ENCODE measurements around the gene B4GALNT3.

B4GALNT3 gene

GRCh38 chr12:602700-603068, 142.9 kb downstream of the B4GALNT3 start:
- DNase-seq = no peak

GRCh38 chr12:604956-605355, 145.2 kb downstream of the B4GALNT3 start:
- DNase-seq = no peak

DNA sequence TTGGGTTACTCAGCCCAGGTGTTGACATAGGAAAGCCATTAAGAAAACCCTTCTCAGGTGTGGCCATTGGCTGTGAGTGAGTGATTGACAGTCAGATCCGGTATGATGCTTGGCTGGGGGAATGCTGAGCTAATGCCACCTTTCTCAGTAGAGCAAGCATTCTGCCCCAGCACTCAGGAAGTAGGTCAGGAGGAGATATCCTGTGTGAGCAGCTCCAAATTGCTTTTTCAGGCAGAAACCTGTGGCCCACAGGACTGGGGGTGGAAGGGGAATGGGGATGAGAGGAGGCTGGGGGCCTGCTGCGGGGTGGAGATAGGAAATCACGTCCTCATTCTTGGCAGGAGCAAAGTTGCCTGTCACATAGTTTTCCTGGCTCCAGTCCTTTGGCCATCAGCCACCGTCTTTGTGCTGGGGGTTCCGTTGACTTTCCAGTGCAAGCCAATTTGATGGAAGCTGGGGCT, 147.8 kb downstream of the B4GALNT3 start:
- DNase-seq = no peak

GRCh38 chr12:608413-608812, 148.7 kb downstream of the B4GALNT3 start:
- no peak for DNase-seq

DNA sequence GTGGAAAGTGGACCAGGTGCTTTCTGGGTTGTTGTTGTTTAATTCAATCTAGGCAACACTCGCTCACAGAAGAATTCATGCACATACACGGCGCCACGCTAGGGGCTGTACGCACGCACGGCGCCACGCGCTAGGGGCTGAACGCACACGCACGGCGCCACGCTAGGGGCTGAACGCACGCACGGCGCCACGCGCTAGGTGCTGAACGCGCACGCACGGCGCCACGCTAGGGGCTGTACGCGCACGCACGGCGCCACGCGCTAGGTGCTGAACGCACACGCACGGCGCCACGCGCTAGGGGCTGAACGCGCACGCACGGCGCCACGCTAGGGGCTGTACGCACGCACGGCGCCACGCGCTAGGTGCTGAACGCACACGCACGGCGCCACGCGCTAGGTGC, 149.2 kb downstream of the B4GALNT3 start:
- no peak for DNase-seq

- no peak for DNase-seq
Observed at GRCh38 chr12:611721-612120, 152.0 kb downstream of the B4GALNT3 start.

DNA sequence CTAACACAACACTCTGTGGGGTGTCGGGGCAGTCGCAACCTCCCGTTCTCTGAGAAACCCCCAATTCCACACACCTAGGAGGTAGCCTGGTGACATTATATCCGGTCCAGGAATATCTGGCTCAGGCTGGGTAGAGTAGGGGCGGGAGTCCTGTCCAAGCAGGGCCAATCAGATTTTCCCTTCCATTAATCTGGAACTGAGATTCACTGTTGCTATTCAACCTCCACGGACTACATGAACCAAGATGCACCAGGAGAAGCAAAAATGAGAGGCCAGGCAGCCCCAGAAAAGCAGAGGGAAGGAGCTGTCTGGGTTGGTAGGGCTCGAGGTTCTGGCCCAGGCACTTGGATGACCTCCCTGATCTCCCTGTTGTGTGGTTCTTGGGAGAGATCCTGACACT, 152.6 kb downstream of the B4GALNT3 start:
- DNase-seq = no peak

DNA sequence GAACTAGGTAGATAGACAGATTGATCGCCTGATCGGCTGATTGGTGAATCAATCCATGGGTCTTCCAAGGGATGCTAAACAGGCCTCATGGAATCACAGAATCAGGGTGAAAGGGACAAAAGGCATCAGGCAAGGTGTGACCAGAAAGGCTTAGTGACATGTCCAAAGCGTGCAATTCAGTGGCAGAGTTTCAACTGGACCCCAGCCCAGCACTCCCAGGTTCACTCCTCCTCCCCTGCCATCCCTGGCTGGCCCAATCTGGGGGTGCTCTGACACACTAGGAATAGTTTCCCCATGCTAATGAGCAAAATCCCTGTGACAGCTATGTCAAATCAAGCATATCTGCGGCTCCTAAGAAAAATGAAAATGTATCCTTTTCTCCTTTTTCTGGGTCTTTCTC, 153.1 kb downstream of the B4GALNT3 start:
- DNase-seq = no peak

Measured in stimulated activated CD4-positive, alpha-beta T cell treated with anti-CD3 and anti-CD28 coated beads, Interleukin-15, amount 100 ng/mL, for 24 hours (primary cell).